A549 (cell line): ENCODE results near the gene MTX3. TPM values are rescaled to one million over a fixed set of nuclear protein-coding genes. Genes with fewer than 3 reads are reported as not detected.

Experiments used
- ATAC-seq, 2 experiments: fragments of 200-7000 bp in 1 of 2; fragments of >200 bp in 1 of 2; cut with Nextera tagmentation in 1 of 2; cut with Tn5 transposase in 1 of 2; 3 replicates each; pipeline versions ENCODE4 v1.8.0 to v1.9.1; 2018 to 2020; ENCODE audit warnings: mild to moderate bottlenecking in 1 of 2, moderate library complexity in 1 of 2
- CTCF ChIA-PET: fragments of 300-600 bp; sonication (Branson Sonifier 250); formaldehyde crosslinking; extraction: SDS; loops from one replicate; lab custom pipeline; 2021; ENCODE audit warnings: antibody characterized with exemption, inconsistent platforms; lab: Yijun Ruan, JAX
- POLR2A ChIA-PET: fragments of 350-600 bp; formaldehyde crosslinking; extraction: SDS; loops from one replicate; lab custom pipeline; 2021; ENCODE audit warnings: antibody characterized with exemption, inconsistent platforms; lab: Yijun Ruan, JAX
- DNase-seq, 2 experiments: peaks; one replicate each; pipeline versions ENCODE4 v3.0.0 to v3.0.0-alpha.2; 2011 to 2016; ENCODE audit warnings: low read depth in 1 of 2, low spot score in 1 of 2
- FAIRE-seq: peaks from 2 replicates; lab custom pipeline; 2011; peaks lifted over from hg19 to GRCh38; lab: Jason Lieb, UNC
- H3K27ac ChIP-seq, 2 experiments: fragments of >200 bp; sonication (Bioruptor Twin); formaldehyde crosslinking; 3 replicates each; pipeline ENCODE4 v1.5.1; 2016 to 2017
- H3K4me1 ChIP-seq: fragments of >200 bp; sonication (Bioruptor Twin); formaldehyde crosslinking; 3 replicates; pipeline ENCODE4 v1.6.1; 2016
- H3K4me2 ChIP-seq: fragments of >200 bp; sonication (Bioruptor Twin); formaldehyde crosslinking; 3 replicates; pipeline ENCODE4 v1.6.1; 2016
- H3K4me3 ChIP-seq: fragments of >200 bp; sonication (Bioruptor Twin); formaldehyde crosslinking; 3 replicates; pipeline ENCODE4 v1.5.1; 2016
- H3K9me3 ChIP-seq: fragments of >200 bp; sonication (Bioruptor Twin); formaldehyde crosslinking; 3 replicates; pipeline ENCODE4 v1.6.1; 2016
- ATOH8 ChIP-seq: fragments of 250-450 bp; sonication (Bioruptor Pico); IDR thresholded peaks from 2 replicates; pipeline ENCODE4 v1.5.0; 2020; ENCODE audit warnings: low read depth, mild to moderate bottlenecking, moderate library complexity
- BHLHE40 ChIP-seq: IDR thresholded peaks from 2 replicates; pipeline ENCODE4 v1.6.1; 2012; ENCODE audit warnings: low read depth, low read length, inconsistent platforms
- CBX8 ChIP-seq: fragments of 200-600 bp; sonication (generic); IDR thresholded peaks from 2 replicates; pipeline ENCODE4 v1.6.1; 2016
- CEBPB ChIP-seq, 2 experiments: fragments of >200 bp in 1 of 2; sonication (Bioruptor Twin) in 1 of 2; formaldehyde crosslinking in 1 of 2; IDR thresholded peaks; 2 replicates each; pipeline ENCODE4 v1.6.1; 2012 to 2016
- CHD2 ChIP-seq: fragments of 150-350 bp; IDR thresholded peaks from 2 replicates; pipeline ENCODE4 v1.6.1; 2014; ENCODE audit warnings: low read length; ENCODE audit not compliant: partially characterized antibody
- CHD4 ChIP-seq: fragments of 200-600 bp; sonication (generic); IDR thresholded peaks from 2 replicates; pipeline ENCODE4 v1.6.1; 2016; ENCODE audit warnings: antibody characterized with exemption, mild to moderate bottlenecking, borderline replicate concordance
- CTCF ChIP-seq: fragments of >200 bp; sonication (Bioruptor Twin); formaldehyde crosslinking; IDR thresholded peaks from 3 replicates; pipeline ENCODE4 v1.5.1; 2016
- E2F6 ChIP-seq: IDR thresholded peaks from 2 replicates; pipeline ENCODE4 v1.6.1; 2012; ENCODE audit warnings: low read depth, borderline replicate concordance
- EHF ChIP-seq: fragments of 250-450 bp; sonication (Bioruptor Pico); IDR thresholded peaks from 2 replicates; pipeline ENCODE4 v1.5.0; 2020; ENCODE audit warnings: mild to moderate bottlenecking
- EP300 ChIP-seq, 2 experiments: fragments of >200 bp; sonication (Bioruptor Twin); formaldehyde crosslinking; IDR thresholded peaks; 2 replicates in 1 of 2; 3 replicates in 1 of 2; pipeline ENCODE4 v1.6.1; 2016 to 2017
- ESRRA ChIP-seq: fragments of 150-350 bp; IDR thresholded peaks from 2 replicates; pipeline ENCODE4 v1.6.1; 2014; ENCODE audit warnings: mild to moderate bottlenecking, low read length, borderline replicate concordance
- FOSB ChIP-seq: fragments of 250-450 bp; sonication (Bioruptor Pico); IDR thresholded peaks from 2 replicates; pipeline ENCODE4 v1.5.0; 2020; ENCODE audit warnings: mild to moderate bottlenecking, moderate library complexity
- FOXS1 ChIP-seq: fragments of 250-450 bp; sonication (Bioruptor Pico); IDR thresholded peaks from 2 replicates; pipeline ENCODE4 v1.5.0; 2020; ENCODE audit warnings: mild to moderate bottlenecking, moderate library complexity
- GATA3 ChIP-seq: IDR thresholded peaks from 2 replicates; pipeline ENCODE4 v1.6.1; 2012; ENCODE audit warnings: borderline replicate concordance
- HES2 ChIP-seq: fragments of >200 bp; sonication (Bioruptor Twin); formaldehyde crosslinking; IDR thresholded peaks from 2 replicates; pipeline ENCODE4 v1.6.1; 2016
- HOXB5 ChIP-seq: fragments of 250-450 bp; sonication (Bioruptor Pico); IDR thresholded peaks from 2 replicates; pipeline ENCODE4 v1.5.0; 2020; ENCODE audit warnings: mild to moderate bottlenecking, moderate library complexity
- KDM5A ChIP-seq: fragments of 200-600 bp; sonication (generic); IDR thresholded peaks from 2 replicates; pipeline ENCODE4 v1.6.1; 2016; ENCODE audit warnings: antibody characterized with exemption, mild to moderate bottlenecking
- MAX ChIP-seq: IDR thresholded peaks from 2 replicates; pipeline ENCODE4 v1.6.1; 2012
- NR3C1 ChIP-seq: fragments of >200 bp; sonication (Bioruptor Twin); formaldehyde crosslinking; IDR thresholded peaks from 3 replicates; pipeline ENCODE4 v1.6.1; 2017
- POLR2A ChIP-seq: IDR thresholded peaks from 2 replicates; pipeline ENCODE4 v1.6.1; 2012; ENCODE audit warnings: mild to moderate bottlenecking, low read length
- RAD21 ChIP-seq, 2 experiments: fragments of >200 bp in 1 of 2; sonication (Bioruptor Twin) in 1 of 2; formaldehyde crosslinking in 1 of 2; IDR thresholded peaks in 1 of 2; conservative IDR thresholded peaks in 1 of 2; 2 replicates in 1 of 2; 3 replicates in 1 of 2; pipeline ENCODE4 v1.6.1; 2012 to 2018; ENCODE audit warnings: inconsistent platforms in 1 of 2
- RARB ChIP-seq: fragments of 250-450 bp; sonication (Bioruptor Pico); IDR thresholded peaks from 2 replicates; pipeline ENCODE4 v1.8.0; 2021; ENCODE audit warnings: mild to moderate bottlenecking, moderate library complexity
- RNF2 ChIP-seq: fragments of 200-600 bp; sonication (generic); IDR thresholded peaks from 2 replicates; pipeline ENCODE4 v1.6.1; 2016; ENCODE audit warnings: low read depth, mild to moderate bottlenecking, antibody characterized with exemption, moderate library complexity, borderline replicate concordance
- SREBF2 ChIP-seq: fragments of 450-650 bp; IDR thresholded peaks from 2 replicates; pipeline ENCODE4 v1.6.1; 2014; ENCODE audit warnings: mild to moderate bottlenecking, moderate library complexity
- TFCP2L1 ChIP-seq: fragments of 250-450 bp; sonication (Bioruptor Pico); IDR thresholded peaks from 2 replicates; pipeline ENCODE4 v1.5.0; 2021; ENCODE audit warnings: mild to moderate bottlenecking
- TP53 ChIP-seq: fragments of 250-450 bp; sonication (Bioruptor Pico); IDR thresholded peaks from 2 replicates; pipeline ENCODE4 v1.5.0; 2021; ENCODE audit warnings: mild to moderate bottlenecking, moderate library complexity
- ZSCAN20 ChIP-seq: fragments of 250-450 bp; sonication (Bioruptor Pico); IDR thresholded peaks from 2 replicates; pipeline ENCODE4 v1.8.0; 2022; ENCODE audit warnings: mild to moderate bottlenecking, moderate library complexity
- whole genome bisulfite sequencing: methylation state at CpG from one replicate; pipeline ENCODE4 v1.1.6; 2017; ENCODE audit errors: missing lambda C conversion rate; 5-methylcytosine and 5-hydroxymethylcytosine counted together
- polyA plus RNA-seq, 4 experiments: library from polyadenylated mRNA; depleted of rRNA in 3 of 4; stranded (reverse); fragments of >200 nt; fragmentation: RNase III in 1 of 4; extraction: RNeasy Plus Mini Kit Qiagen cat#74134 plus additional on column Dnase treatment in 1 of 4; gene quantifications; 2 replicates in 3 of 4; 3 replicates in 1 of 4; pipeline ENCODE4 v1.2.3, GENCODE V29; 2011 to 2017

Gene MTX3
- polyA plus RNA-seq, 2 of the 4 experiments (the other 2 are of a cell fraction), result 7.4 to 19.1 TPM

GRCh38 chr5:79974886-79975285 is 16.2 kb downstream of the MTX3 start:
- FAIRE-seq (no peak), ATAC-seq (no peak), DNase-seq (no peak)
- no peaks in the 10 kb centered on the region for H3K9me3 ChIP-seq
- no peak overlapping the region for H3K27ac ChIP-seq
- ChIA-PET CTCF (no interaction called here), POLR2A (no interaction called here)
- no peak overlapping the region for H3K4me3 ChIP-seq
- WGBS, result 98% methylated on average over 2 of the region's 2 CpGs
- TF ChIP-seq RARB, result no peak
- TF ChIP-seq HOXB5 (CRISPR knock-in tag), result no peak
- no peak for TF ChIP-seq TFCP2L1 (CRISPR knock-in tag)
- TF ChIP-seq CHD4, result no peak
- no peak for TF ChIP-seq GATA3
- no peak for TF ChIP-seq E2F6
- TF ChIP-seq KDM5A, result no peak
- TF ChIP-seq SREBF2, result no peak
- TF ChIP-seq ATOH8 (CRISPR knock-in tag), result no peak
- no peak for TF ChIP-seq CEBPB (IDR thresholded peaks at IDR 0.05)
- H3K4me2 ChIP-seq, result no peak overlapping the region
- H3K4me1 ChIP-seq, result 0 out of 3 replicates have a peak, but pooled peaks cover 6% of the 10 kb centered on the region

- TF ChIP-seq RNF2 (no peak), HES2 (no peak), POLR2A (no peak), ESRRA (no peak), CTCF (no peak)
Observed at GRCh38 chr5:79973996-79974395, 17.1 kb downstream of the MTX3 start.

GRCh38 chr5:79973511-79973910 is 17.6 kb downstream of the MTX3 start:
- 61% methylated on average over 3 of the region's 3 CpGs for WGBS
- ChIA-PET POLR2A (no interaction called here), CTCF (no interaction called here)
- Histone ChIP-seq H3K4me1 (0 out of 3 replicates have a peak, but pooled peaks cover 6% of the 10 kb centered on the region), H3K9me3 (no peaks in the 10 kb centered on the region), H3K27ac (no peak overlapping the region), H3K4me2 (no peak overlapping the region), H3K4me3 (no peak overlapping the region)
- no peak for DNase-seq
- TF ChIP-seq ZSCAN20 (CRISPR knock-in tag) (no peak), EHF (CRISPR knock-in tag) (no peak), CHD2 (no peak), FOXS1 (CRISPR knock-in tag) (no peak), MAX (no peak), RAD21 (conservative IDR thresholded peaks at IDR 0.05 in 1 of 2, IDR thresholded peaks at IDR 0.05 in 1 of 2) (no peak), CBX8 (no peak), FOSB (no peak), HES2 (no peak), NR3C1 (no peak), ATOH8 (CRISPR knock-in tag) (no peak), EP300 (IDR thresholded peaks at IDR 0.05) (no peak), GATA3 (no peak), BHLHE40 (no peak), TP53 (CRISPR knock-in tag) (no peak)
- no peak for FAIRE-seq
- ATAC-seq, result no peak

More at GRCh38 chr5:79973996-79974395, 17.1 kb downstream of the MTX3 start:
- no peaks in the 10 kb centered on the region for H3K9me3 ChIP-seq
- H3K4me1 ChIP-seq, result 0 out of 3 replicates have a peak, but pooled peaks cover 6% of the 10 kb centered on the region
- no peak overlapping the region for H3K4me3 ChIP-seq
- ChIA-PET POLR2A (no interaction called here), CTCF (no interaction called here)
- ATAC-seq (no peak), FAIRE-seq (no peak), DNase-seq (no peak)
- H3K4me2 ChIP-seq, result no peak overlapping the region
- H3K27ac ChIP-seq, result no peak overlapping the region
- WGBS, result 85% methylated on average over 3 of the region's 3 CpGs
